Measurements from ENCODE around the gene DNAI2. TPM values are rescaled to one million over a fixed set of nuclear protein-coding genes. Genes with fewer than 3 reads are reported as not detected.

DNAI2 gene
- polyA plus RNA-seq, 1 of the 3 experiments (the other 2 are of a cell fraction), result not detected

- no peak overlapping the region for H2AFZ ChIP-seq (ENCODE audit: low read depth)
Observed at GRCh38 chr17:74345433-74346241, 71.6 kb downstream of the DNAI2 start.

DNA sequence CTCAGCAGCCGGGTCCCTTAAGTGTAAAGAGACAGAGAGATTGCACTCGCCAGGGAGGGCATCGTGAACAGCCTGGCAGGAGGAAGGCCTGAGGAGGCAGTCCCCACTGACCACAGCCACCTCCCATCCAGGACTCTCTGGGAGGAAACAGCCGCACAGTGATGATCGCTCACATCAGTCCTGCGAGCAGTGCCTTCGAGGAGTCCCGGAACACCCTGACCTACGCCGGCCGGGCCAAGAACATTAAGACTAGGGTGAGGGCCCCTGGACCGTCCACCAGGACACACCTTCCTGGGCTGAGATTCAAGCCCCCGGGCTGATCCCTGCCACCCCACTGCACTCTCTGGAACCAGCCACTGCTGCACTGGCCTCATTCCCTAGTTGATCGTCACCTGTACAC lies 73.6 kb downstream of the DNAI2 start:
- H3K79me2 ChIP-seq (ENCODE audit: insufficient read depth), result no peaks in the 10 kb centered on the region
- no peaks in the 10 kb centered on the region for H3K9me3 ChIP-seq
- no peak overlapping the region for H3K4me3 ChIP-seq (ENCODE audit: low read depth in 2 of 2, low read length in 1 of 2)
- POLR2A ChIA-PET, result no interaction called here
- H3K4me1 ChIP-seq (ENCODE audit: control insufficient read depth in 1 of 2, insufficient read depth in 2 of 2, low read depth in 1 of 2, low read length in 1 of 2), result no peaks in the 10 kb centered on the region; a peak in 1 of 4 replicates
- H3K27me3 ChIP-seq (ENCODE audit: insufficient read depth), result no peaks in the 10 kb centered on the region
- 54% methylated on average over 13 of the region's 14 CpGs for WGBS (ENCODE audit: low lambda C conversion rate)
- H3K36me3 ChIP-seq (replicated peaks in 1 of 2; ENCODE audit: control insufficient read depth in 1 of 2, insufficient read depth in 2 of 2, low read length in 1 of 2), result no peaks in the 10 kb centered on the region
- no peak overlapping the region for H2AFZ ChIP-seq (ENCODE audit: low read depth)
- H3K9me2 ChIP-seq, result no peaks in the 10 kb centered on the region
- H3K4me2 ChIP-seq, result no peak overlapping the region
- H3K9ac ChIP-seq, result no peak overlapping the region
- no peaks in the 10 kb centered on the region for H3F3A ChIP-seq (replicated peaks; ENCODE audit: insufficient read depth)
- no peak overlapping the region for H3K27ac ChIP-seq (ENCODE audit: low read depth in 2 of 2, low read length in 1 of 2)
- no peaks in the 10 kb centered on the region for H4K20me1 ChIP-seq (ENCODE audit: insufficient read depth)
- CTCF ChIA-PET, result interaction anchor here (1.5 to 12.6 kb wide), 4 partner anchors 12 to 110 kb away, joined by 4 to 194 read pairs (median 8); partner anchors contain the start of genes BTBD17 and GPR142
- DNase-seq, result no peak
- TF ChIP-seq RCOR1 (IDR thresholded peaks at IDR 0.05; ENCODE audit: low read length) (no peak), MAX (IDR thresholded peaks at IDR 0.05; ENCODE audit: low read depth) (no peak), GABPA (IDR thresholded peaks at IDR 0.05; ENCODE audit: low read depth) (no peak), TCF12 (IDR thresholded peaks at IDR 0.05) (no peak), JUND (IDR thresholded peaks at IDR 0.05) (no peak), NRF1 (IDR thresholded peaks at IDR 0.05; ENCODE audit: low read depth, low read length) (no peak), POLR2AphosphoS5 (IDR thresholded peaks at IDR 0.05; ENCODE audit: low read depth, low read length) (no peak), TAF1 (IDR thresholded peaks at IDR 0.05; ENCODE audit: borderline replicate concordance, low read depth, low read length) (no peak)
- TF ChIP-seq, protein P1, sequence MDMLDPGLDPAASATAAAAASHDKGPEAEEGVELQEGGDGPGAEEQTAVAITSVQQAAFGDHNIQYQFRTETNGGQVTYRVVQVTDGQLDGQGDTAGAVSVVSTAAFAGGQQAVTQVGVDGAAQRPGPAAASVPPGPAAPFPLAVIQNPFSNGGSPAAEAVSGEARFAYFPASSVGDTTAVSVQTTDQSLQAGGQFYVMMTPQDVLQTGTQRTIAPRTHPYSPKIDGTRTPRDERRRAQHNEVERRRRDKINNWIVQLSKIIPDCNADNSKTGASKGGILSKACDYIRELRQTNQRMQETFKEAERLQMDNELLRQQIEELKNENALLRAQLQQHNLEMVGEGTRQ (IDR thresholded peaks at IDR 0.05; ENCODE audit: borderline replicate concordance, low read depth, low read length), result no peak
- TF ChIP-seq, protein P2, sequence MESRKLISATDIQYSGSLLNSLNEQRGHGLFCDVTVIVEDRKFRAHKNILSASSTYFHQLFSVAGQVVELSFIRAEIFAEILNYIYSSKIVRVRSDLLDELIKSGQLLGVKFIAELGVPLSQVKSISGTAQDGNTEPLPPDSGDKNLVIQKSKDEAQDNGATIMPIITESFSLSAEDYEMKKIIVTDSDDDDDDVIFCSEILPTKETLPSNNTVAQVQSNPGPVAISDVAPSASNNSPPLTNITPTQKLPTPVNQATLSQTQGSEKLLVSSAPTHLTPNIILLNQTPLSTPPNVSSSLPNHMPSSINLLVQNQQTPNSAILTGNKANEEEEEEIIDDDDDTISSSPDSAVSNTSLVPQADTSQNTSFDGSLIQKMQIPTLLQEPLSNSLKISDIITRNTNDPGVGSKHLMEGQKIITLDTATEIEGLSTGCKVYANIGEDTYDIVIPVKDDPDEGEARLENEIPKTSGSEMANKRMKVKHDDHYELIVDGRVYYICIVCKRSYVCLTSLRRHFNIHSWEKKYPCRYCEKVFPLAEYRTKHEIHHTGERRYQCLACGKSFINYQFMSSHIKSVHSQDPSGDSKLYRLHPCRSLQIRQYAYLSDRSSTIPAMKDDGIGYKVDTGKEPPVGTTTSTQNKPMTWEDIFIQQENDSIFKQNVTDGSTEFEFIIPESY (IDR thresholded peaks at IDR 0.05; ENCODE audit: borderline replicate concordance, low read depth), result no peak

More at GRCh38 chr17:74345433-74346241, 71.6 kb downstream of the DNAI2 start:
- Histone ChIP-seq H3K9me3 (no peaks in the 10 kb centered on the region), H3K79me2 (ENCODE audit: insufficient read depth) (no peaks in the 10 kb centered on the region), H3K27ac (ENCODE audit: low read depth in 2 of 2, low read length in 1 of 2) (no peak overlapping the region), H3K4me2 (no peak overlapping the region), H4K20me1 (ENCODE audit: insufficient read depth) (no peaks in the 10 kb centered on the region), H3K27me3 (ENCODE audit: insufficient read depth) (no peaks in the 10 kb centered on the region), H3K4me3 (ENCODE audit: low read depth in 2 of 2, low read length in 1 of 2) (no peak overlapping the region), H3K4me1 (ENCODE audit: control insufficient read depth in 1 of 2, insufficient read depth in 2 of 2, low read depth in 1 of 2, low read length in 1 of 2) (no peaks in the 10 kb centered on the region), H3F3A (replicated peaks; ENCODE audit: insufficient read depth) (no peaks in the 10 kb centered on the region), H3K36me3 (replicated peaks in 1 of 2; ENCODE audit: control insufficient read depth in 1 of 2, insufficient read depth in 2 of 2, low read length in 1 of 2) (no peaks in the 10 kb centered on the region), H3K9me2 (no peaks in the 10 kb centered on the region), H3K9ac (no peak overlapping the region)
- ChIA-PET CTCF (interaction anchor here (0.8 to 12.6 kb wide), 7 partner anchors 14 to 130 kb away, joined by 3 to 194 read pairs (median 3); partner anchors contain the start of genes BTBD17 and GPR142), POLR2A (no interaction called here)
- no peak for DNase-seq
- TF ChIP-seq FOXM1 (IDR thresholded peaks at IDR 0.05; ENCODE audit: low read depth) (no peak), EP300 (IDR thresholded peaks at IDR 0.05; ENCODE audit: borderline replicate concordance in 1 of 2, low read depth in 1 of 2, low read length in 1 of 2) (no peak), TAF1 (IDR thresholded peaks at IDR 0.05; ENCODE audit: borderline replicate concordance, low read depth, low read length) (no peak), MEF2A (IDR thresholded peaks at IDR 0.05; ENCODE audit: borderline replicate concordance, low read depth) (no peak), GATA2 (CRISPR knock-in tag; IDR thresholded peaks at IDR 0.05) (no peak), SIN3A (IDR thresholded peaks at IDR 0.05; ENCODE audit: borderline replicate concordance, low read depth, low read length) (no peak), ELF1 (IDR thresholded peaks at IDR 0.05) (no peak), FOXJ3 (CRISPR knock-in tag; IDR thresholded peaks at IDR 0.05) (no peak), RXRA (IDR thresholded peaks at IDR 0.05; ENCODE audit: borderline replicate concordance, low read depth) (no peak), RCOR1 (IDR thresholded peaks at IDR 0.05; ENCODE audit: low read length) (no peak), JUND (IDR thresholded peaks at IDR 0.05) (no peak), TEAD4 (IDR thresholded peaks at IDR 0.05; ENCODE audit: borderline replicate concordance, insufficient read depth) (no peak), FOSL2 (IDR thresholded peaks at IDR 0.05; ENCODE audit: borderline replicate concordance, low read depth) (no peak), YY1 (IDR thresholded peaks at IDR 0.05; ENCODE audit: low read depth) (no peak), PBX3 (IDR thresholded peaks at IDR 0.05) (no peak)
- TF ChIP-seq, protein P1 (IDR thresholded peaks at IDR 0.05; ENCODE audit: borderline replicate concordance, low read depth, low read length), result no peak
- TF ChIP-seq, protein P3, sequence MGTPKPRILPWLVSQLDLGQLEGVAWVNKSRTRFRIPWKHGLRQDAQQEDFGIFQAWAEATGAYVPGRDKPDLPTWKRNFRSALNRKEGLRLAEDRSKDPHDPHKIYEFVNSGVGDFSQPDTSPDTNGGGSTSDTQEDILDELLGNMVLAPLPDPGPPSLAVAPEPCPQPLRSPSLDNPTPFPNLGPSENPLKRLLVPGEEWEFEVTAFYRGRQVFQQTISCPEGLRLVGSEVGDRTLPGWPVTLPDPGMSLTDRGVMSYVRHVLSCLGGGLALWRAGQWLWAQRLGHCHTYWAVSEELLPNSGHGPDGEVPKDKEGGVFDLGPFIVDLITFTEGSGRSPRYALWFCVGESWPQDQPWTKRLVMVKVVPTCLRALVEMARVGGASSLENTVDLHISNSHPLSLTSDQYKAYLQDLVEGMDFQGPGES (IDR thresholded peaks at IDR 0.05; ENCODE audit: low read depth, low read length), result no peak
- 46% methylated on average over 13 of the region's 13 CpGs for WGBS (ENCODE audit: low lambda C conversion rate)

Data from SK-N-SH (cell line).